Peyer's patch (tissue), 4 donors: ENCODE measurements around the gene SLC25A30. TPM values are rescaled to one million over a fixed set of nuclear protein-coding genes. Genes with fewer than 3 reads are reported as not detected.

Experiments used
- DNase-seq, 3 donors: peaks; one replicate each; pipeline ENCODE4 v3.0.0-alpha.2; 2017 to 2019
- H3K27ac ChIP-seq, 4 donors: fragments of 200-600 bp; sonication (generic); one replicate each; pipeline ENCODE4 v1.5.1; 2016 to 2019
- H3K27me3 ChIP-seq, 2 donors: fragments of 200-600 bp; sonication (generic); one replicate each; pipeline ENCODE4 v1.5.1; 2019
- H3K36me3 ChIP-seq, 3 donors: fragments of 200-600 bp; sonication (generic); one replicate each; pipeline ENCODE4 v1.5.1; 2016 to 2019
- H3K4me1 ChIP-seq, 4 donors: fragments of 200-600 bp; sonication (generic); one replicate each; pipeline ENCODE4 v1.5.1; 2016 to 2019
- H3K4me3 ChIP-seq, 4 donors: fragments of 200-600 bp; sonication (generic); 1 replicate in 3 of 4; 2 replicates in 1 of 4; pipeline ENCODE4 v1.5.1; 2016 to 2019; ENCODE audit warnings: mild to moderate bottlenecking in 1 of 4
- H3K9me3 ChIP-seq, 4 donors: fragments of 200-600 bp; sonication (generic); one replicate each; pipeline ENCODE4 v1.5.1; 2016 to 2019; ENCODE audit warnings: mild to moderate bottlenecking in 1 of 4
- CTCF ChIP-seq, 6 experiments: fragments of 450-650 bp in 4 of 6; fragments of 200-600 bp in 2 of 6; sonication (generic) in 1 of 6; IDR thresholded peaks; one replicate each; pipeline ENCODE4 v1.5.1; 2017 to 2019; ENCODE audit warnings: antibody characterized with exemption in 6 of 6, mild to moderate bottlenecking in 3 of 6, moderate library complexity in 1 of 6
- POLR2A ChIP-seq, 2 donors: fragments of 450-650 bp; IDR thresholded peaks; one replicate each; pipeline ENCODE4 v1.5.1; 2017; ENCODE audit warnings: antibody characterized with exemption in 2 of 2, mild to moderate bottlenecking in 2 of 2, moderate library complexity in 2 of 2
- total RNA-seq, 4 donors: library from RNA; depleted of rRNA; stranded (reverse); fragments of >200 nt; gene quantifications; one replicate each; pipeline ENCODE4 v1.1.0, GENCODE V29; 2016

SLC25A30 gene
- total RNA-seq, 4 donors from 2014 or later, result 5.5 to 16.5 (median 8.8) TPM

DNA sequence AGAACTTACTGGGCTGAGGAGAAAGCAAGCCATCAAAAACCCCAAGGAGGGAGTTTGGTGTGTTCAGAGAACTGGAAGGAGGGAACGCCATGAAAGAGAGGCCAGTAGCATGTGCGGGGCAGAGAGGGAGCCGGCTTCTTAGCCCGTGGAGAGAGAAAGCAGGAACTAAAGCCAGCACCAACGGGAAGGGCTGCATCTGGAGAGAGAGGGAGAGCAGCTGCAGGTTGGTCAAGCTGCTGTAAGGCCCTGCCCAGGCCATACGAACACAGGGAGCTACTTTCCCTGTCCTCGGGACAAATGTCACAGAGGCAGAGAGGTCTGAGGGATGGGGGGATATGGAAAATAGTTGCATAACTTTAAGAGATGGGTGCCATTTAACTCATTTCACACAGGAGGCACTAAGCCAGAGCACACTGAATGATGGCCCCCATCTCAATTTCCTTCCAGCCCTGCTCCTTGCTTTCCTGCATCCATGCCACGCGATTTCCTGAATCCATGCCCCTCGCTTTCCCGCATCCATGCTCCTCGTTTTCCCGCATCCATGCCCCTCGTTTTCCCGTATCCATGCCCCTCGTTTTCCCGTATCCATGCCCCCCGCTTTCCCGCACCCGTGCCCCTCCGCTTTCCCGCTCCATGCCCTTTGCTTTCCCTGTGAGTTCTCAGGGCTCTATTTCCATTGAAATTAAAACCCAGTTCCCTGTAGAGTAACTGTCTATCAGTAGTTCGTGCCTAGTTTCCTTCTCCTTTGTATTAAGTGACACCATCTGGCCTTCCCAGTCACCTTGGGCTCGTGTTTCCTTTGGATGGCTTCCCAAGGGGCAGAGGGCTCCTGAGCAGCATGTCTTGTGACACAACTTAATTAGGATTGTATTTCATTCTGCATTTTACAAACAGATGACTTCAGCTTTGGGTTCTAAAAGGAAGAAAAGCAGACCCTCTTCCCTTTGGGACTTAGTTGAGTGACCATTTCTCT, 45.7 kb downstream of the SLC25A30 start:
- TF ChIP-seq POLR2A (IDR thresholded peaks at IDR 0.05) (no peak), CTCF (IDR thresholded peaks at IDR 0.05) (no peak)
- Histone ChIP-seq H3K27me3 (no peaks in the 10 kb centered on the region), H3K27ac (peak overlapping the region in 3 of 4 donors; percentile 46 to 70 (median 51)), H3K9me3 (no peaks in the 10 kb centered on the region), H3K4me1 (peaks cover 0 to 20% (median 5%) of the 10 kb centered on the region in 4 donors), H3K4me3 (no peak overlapping the region), H3K36me3 (no peaks in the 10 kb centered on the region)
- DNase-seq, result no peak

GRCh38 chr13:45370922-45371406, 47.2 kb downstream of the SLC25A30 start:
- Histone ChIP-seq H3K36me3 (no peaks in the 10 kb centered on the region), H3K9me3 (no peaks in the 10 kb centered on the region), H3K4me1 (peaks cover 0 to 21% (median 6%) of the 10 kb centered on the region in 4 donors), H3K27me3 (no peaks in the 10 kb centered on the region), H3K4me3 (peak overlapping the region in 2 of 4 donors; percentile 15 to 19), H3K27ac (no peak overlapping the region)
- TF ChIP-seq CTCF (IDR thresholded peaks at IDR 0.05) (peak; percentile 75 to 91 (median 87)), POLR2A (IDR thresholded peaks at IDR 0.05) (no peak)
- DNase-seq, result peak; percentile 31 to 79 (median 76)

- no peak for TF ChIP-seq POLR2A (IDR thresholded peaks at IDR 0.05)
- no peak for TF ChIP-seq CTCF (IDR thresholded peaks at IDR 0.05)
- no peak for DNase-seq
- Histone ChIP-seq H3K27ac (no peak overlapping the region), H3K27me3 (no peaks in the 10 kb centered on the region), H3K9me3 (no peaks in the 10 kb centered on the region), H3K4me3 (no peak overlapping the region), H3K4me1 (peaks cover 0 to 21% (median 6%) of the 10 kb centered on the region in 4 donors), H3K36me3 (no peaks in the 10 kb centered on the region)
Measured at GRCh38 chr13:45369116-45369515, 49.1 kb downstream of the SLC25A30 start.

DNA sequence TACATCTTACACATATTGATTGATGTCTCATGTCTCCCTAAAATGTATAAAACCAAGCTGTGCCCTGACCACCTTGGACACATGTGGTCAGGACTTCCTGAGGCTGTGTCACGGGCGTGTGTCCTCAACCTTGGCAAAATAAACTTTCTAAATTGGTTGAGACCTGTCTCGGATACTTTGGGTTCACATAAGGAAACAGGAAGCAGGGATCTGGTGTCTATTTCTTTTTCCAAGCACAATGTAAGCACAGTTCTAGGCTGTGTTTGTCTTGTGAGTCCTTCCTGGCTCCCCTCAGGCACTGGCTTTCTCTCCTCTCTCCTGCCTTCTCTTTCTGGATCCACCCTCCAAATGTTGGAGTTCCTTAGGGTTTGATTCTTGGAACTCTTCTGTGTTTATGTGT, 49.6 kb downstream of the SLC25A30 start:
- no peaks in the 10 kb centered on the region for H3K36me3 ChIP-seq
- peak overlapping the region in 1 of 4 donors; percentile 12 for H3K27ac ChIP-seq
- peaks cover 0 to 21% (median 6%) of the 10 kb centered on the region in 4 donors for H3K4me1 ChIP-seq
- DNase-seq, result no peak
- no peak overlapping the region for H3K4me3 ChIP-seq
- TF ChIP-seq CTCF (IDR thresholded peaks at IDR 0.05) (no peak), POLR2A (IDR thresholded peaks at IDR 0.05) (no peak)
- H3K9me3 ChIP-seq, result no peaks in the 10 kb centered on the region
- H3K27me3 ChIP-seq, result no peaks in the 10 kb centered on the region

DNA sequence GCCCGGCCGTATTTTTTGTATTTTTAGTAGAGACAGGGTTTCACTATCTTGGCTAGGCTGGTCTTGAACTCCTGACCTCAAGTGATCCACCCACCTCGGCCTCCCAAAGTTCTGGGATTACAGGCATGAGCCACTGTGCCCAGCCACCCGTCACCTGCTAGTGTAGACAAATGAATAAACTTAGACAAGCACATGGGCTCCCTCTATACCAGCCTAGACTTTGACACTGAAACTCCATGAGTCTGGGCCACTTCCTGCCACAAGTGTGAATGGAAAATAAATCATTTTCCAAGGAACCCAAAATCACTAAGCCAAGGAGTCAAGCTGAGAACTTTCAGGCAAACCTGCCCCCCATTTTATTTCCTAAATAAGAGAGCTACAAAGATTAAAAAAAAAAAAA, 50.2 kb downstream of the SLC25A30 start:
- Histone ChIP-seq H3K36me3 (no peaks in the 10 kb centered on the region), H3K9me3 (no peaks in the 10 kb centered on the region), H3K27ac (peak overlapping the region in 2 of 4 donors; percentile 46 to 72), H3K4me3 (no peak overlapping the region), H3K27me3 (no peaks in the 10 kb centered on the region), H3K4me1 (peaks cover 0 to 19% (median 6%) of the 10 kb centered on the region in 4 donors)
- TF ChIP-seq CTCF (IDR thresholded peaks at IDR 0.05), result no peak
- TF ChIP-seq POLR2A (IDR thresholded peaks at IDR 0.05), result no peak
- DNase-seq, result no peak
